Ovary (tissue), 3 donors: ENCODE results near the gene ARID1B.

ENCODE experiments used
- EP300 ChIP-seq: sonication (generic); formaldehyde crosslinking; IDR thresholded peaks from one replicate; pipeline ENCODE4 v1.6.1; 2017; ENCODE audit warnings: antibody characterized with exemption
- POLR2A ChIP-seq: fragments of 450-650 bp; IDR thresholded peaks from one replicate; pipeline ENCODE4 v1.6.1; 2017; ENCODE audit warnings: antibody characterized with exemption, mild to moderate bottlenecking, moderate library complexity
- TF ChIP-seq, protein P1 (sequence below), 3 donors: fragments of 450-650 bp in 2 of 3; fragments of 200-600 bp in 1 of 3; IDR thresholded peaks; one replicate each; pipeline versions ENCODE4 v1.5.1 to v1.8.0; 2016 to 2022; ENCODE audit warnings: antibody characterized with exemption in 3 of 3, mild to moderate bottlenecking in 1 of 3
- donor health status: DM: no; HTN: no; CAD: no.

- TF ChIP-seq, protein P1, sequence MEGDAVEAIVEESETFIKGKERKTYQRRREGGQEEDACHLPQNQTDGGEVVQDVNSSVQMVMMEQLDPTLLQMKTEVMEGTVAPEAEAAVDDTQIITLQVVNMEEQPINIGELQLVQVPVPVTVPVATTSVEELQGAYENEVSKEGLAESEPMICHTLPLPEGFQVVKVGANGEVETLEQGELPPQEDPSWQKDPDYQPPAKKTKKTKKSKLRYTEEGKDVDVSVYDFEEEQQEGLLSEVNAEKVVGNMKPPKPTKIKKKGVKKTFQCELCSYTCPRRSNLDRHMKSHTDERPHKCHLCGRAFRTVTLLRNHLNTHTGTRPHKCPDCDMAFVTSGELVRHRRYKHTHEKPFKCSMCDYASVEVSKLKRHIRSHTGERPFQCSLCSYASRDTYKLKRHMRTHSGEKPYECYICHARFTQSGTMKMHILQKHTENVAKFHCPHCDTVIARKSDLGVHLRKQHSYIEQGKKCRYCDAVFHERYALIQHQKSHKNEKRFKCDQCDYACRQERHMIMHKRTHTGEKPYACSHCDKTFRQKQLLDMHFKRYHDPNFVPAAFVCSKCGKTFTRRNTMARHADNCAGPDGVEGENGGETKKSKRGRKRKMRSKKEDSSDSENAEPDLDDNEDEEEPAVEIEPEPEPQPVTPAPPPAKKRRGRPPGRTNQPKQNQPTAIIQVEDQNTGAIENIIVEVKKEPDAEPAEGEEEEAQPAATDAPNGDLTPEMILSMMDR (IDR thresholded peaks at IDR 0.05) = no peak
- TF ChIP-seq POLR2A = no peak
- no peak for TF ChIP-seq EP300
Measured at GRCh38 chr6:156943816-156944215, 166.6 kb downstream of the ARID1B start.
